Measurements from ENCODE around the gene TBX20.

- no peak for TF ChIP-seq CTCF (conservative IDR thresholded peaks at IDR 0.05)
- TF ChIP-seq ZFX (IDR thresholded peaks at IDR 0.05), result no peak
These were observed 9.5 kb upstream of the TBX20 start for GRCh38 chr7:35263396-35263795.
